ENCODE measurements around the gene ADORA2A.

The ADORA2A gene

DNA sequence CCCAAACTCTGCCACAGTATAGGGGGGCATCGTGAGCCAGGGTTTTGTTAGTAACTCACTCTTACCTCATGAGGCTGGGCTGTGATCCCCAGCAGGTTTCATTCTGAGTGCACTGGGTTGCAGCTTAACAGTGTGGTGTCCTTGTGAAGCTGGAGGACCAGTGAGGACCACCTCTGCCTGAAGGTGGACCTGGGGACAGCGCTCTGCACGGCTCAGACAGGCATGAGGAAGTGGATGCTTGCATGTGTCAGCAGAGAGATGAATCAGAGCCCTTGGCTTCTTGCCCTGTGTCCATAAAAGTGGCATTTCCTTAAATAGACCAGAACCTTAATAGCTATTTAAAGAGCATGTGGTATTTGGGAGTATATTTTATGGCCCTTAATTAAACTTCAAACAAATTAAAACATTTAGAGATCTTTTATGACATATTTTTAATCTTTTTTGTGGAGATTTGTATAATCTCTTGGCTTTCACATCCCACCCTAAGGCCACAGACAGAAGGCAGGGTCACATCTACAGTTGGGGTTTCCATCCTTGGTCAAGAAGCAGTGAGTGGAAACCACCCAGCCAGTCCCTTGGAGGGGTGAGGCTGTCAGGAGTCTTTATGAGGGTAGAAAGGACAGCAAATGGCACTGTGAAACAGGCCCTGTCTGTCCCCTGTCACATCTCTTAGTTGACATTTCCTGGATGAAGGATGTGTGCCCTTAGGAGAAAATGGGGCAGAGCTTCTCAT is 24.8 kb upstream of the ADORA2A start:
- Histone ChIP-seq H3K27ac (ENCODE audit: insufficient read depth, low read length, poor library complexity, severe bottlenecking) (no peak overlapping the region), H3K9me3 (ENCODE audit: control insufficient read depth, low read length) (no peaks in the 10 kb centered on the region), H3K36me3 (ENCODE audit: control insufficient read depth, insufficient read depth, low read length) (no peaks in the 10 kb centered on the region)

DNA sequence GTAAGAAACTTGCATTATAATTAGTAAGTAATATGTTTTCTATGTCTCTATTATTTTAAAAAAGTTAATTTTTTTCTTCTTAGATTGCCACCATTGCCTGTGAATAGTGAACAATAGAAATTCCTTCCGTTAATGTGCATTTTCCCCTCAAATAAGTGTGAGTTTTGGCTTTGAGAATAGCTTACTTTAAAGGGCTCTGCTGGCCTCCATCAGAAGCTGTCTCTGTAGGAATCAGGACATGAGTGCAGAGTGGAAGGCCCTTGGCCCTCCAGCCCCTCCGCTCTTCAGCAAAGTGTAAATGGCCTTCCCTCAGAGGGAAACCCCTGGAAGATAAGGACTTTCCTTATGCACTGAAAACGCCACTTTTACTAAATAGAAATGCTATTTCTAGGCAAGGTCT is 24.1 kb upstream of the ADORA2A start:
- Histone ChIP-seq H3K4me3 (ENCODE audit: insufficient read depth, low read depth, low read length, poor library complexity, severe bottlenecking) (no peak overlapping the region), H3K27me3 (replicated peaks; ENCODE audit: control insufficient read depth, insufficient read depth, low read length, poor library complexity, severe bottlenecking) (no peaks in the 10 kb centered on the region), H3K4me1 (ENCODE audit: control insufficient read depth, insufficient read depth, low read length, poor library complexity, severe bottlenecking) (no peaks in the 10 kb centered on the region), H3K9me3 (ENCODE audit: control insufficient read depth, low read length) (no peaks in the 10 kb centered on the region), H3K36me3 (ENCODE audit: control insufficient read depth, insufficient read depth, low read length) (no peaks in the 10 kb centered on the region), H3K27ac (ENCODE audit: insufficient read depth, low read length, poor library complexity, severe bottlenecking) (no peak overlapping the region)
- DNase-seq, result no peak

More for the DNA sequence above, 24.8 kb upstream of the ADORA2A start:
- H3K27me3 ChIP-seq (replicated peaks; ENCODE audit: control insufficient read depth, insufficient read depth, low read length, poor library complexity, severe bottlenecking), result no peaks in the 10 kb centered on the region
- no peak overlapping the region for H3K4me3 ChIP-seq (ENCODE audit: insufficient read depth, low read depth, low read length, poor library complexity, severe bottlenecking)
- DNase-seq, result no peak
- H3K4me1 ChIP-seq (ENCODE audit: control insufficient read depth, insufficient read depth, low read length, poor library complexity, severe bottlenecking), result no peaks in the 10 kb centered on the region

DNA sequence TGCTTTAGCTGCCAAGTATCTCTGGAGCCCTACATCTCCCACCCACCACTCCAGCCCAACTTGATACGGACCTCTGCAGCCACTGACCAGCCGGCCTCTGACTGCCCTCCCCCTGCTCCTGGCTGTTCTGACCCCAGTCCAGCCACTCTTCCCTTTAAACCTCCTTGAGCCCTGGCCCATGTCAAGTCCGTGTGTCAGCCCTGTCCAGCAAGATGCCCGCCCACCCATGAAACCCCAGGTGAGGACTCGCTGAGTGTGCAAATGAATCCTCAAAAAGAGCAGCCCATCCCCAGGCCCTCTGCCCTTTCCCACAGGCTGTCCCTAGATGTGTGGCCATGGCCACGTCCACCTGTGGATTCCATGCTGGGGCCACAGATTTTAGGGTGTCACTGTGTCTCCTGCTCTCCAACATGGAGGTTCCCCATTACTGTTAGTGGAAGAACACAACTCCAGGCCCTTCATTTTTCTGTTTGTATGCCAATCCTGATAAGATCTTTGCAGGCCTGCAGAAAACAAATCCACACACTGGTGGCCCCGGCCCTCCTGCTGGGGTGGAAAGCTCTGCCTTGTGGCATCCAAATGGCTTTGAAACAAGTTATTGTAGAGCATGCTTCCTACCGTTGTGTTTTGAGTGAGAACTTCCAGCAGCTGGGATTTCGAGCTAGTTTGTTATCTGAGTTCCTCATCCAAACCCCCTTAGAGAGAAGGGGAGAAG is 22.7 kb upstream of the ADORA2A start:
- Histone ChIP-seq H3K4me3 (ENCODE audit: insufficient read depth, low read depth, low read length, poor library complexity, severe bottlenecking) (no peak overlapping the region), H3K27me3 (replicated peaks; ENCODE audit: control insufficient read depth, insufficient read depth, low read length, poor library complexity, severe bottlenecking) (no peaks in the 10 kb centered on the region), H3K36me3 (ENCODE audit: control insufficient read depth, insufficient read depth, low read length) (peaks cover 5% of the 10 kb centered on the region), H3K9me3 (ENCODE audit: control insufficient read depth, low read length) (no peaks in the 10 kb centered on the region), H3K27ac (ENCODE audit: insufficient read depth, low read length, poor library complexity, severe bottlenecking) (no peak overlapping the region), H3K4me1 (ENCODE audit: control insufficient read depth, insufficient read depth, low read length, poor library complexity, severe bottlenecking) (no peaks in the 10 kb centered on the region)
- no peak for DNase-seq

DNA sequence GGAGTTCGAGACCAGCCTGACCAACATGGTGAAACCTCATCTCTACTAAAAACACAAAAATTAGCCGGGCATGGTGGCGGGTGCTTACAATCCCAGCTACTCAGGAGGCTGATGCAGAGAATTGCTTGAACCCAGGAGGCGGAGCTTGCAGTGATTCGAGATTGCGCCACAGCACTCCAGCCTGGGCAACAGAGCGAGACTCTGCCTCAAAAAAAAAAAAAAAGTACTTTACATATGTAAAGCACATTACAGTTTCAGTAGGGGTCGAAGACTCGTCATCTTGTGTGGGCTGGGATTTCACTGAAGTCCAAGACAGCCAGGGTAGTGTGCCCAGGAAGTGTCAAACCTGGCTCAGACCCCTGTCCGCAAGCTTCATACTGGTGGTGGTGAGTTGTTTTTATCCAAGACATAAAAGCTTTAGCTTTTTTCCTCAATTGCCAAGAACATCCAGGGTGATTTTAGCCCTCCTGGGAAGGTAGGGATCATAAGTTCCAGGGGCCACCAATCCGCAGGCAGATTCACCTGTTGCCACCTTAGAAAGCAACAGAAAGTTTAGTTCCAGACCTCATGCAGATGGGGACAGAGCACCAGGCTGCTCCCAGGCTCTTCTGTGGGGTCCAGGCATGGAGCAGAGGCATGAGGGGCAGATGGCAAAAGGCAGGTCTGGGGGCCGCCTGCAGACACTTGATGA is 21.6 kb upstream of the ADORA2A start:
- Histone ChIP-seq H3K4me1 (ENCODE audit: control insufficient read depth, insufficient read depth, low read length, poor library complexity, severe bottlenecking) (no peaks in the 10 kb centered on the region), H3K27me3 (replicated peaks; ENCODE audit: control insufficient read depth, insufficient read depth, low read length, poor library complexity, severe bottlenecking) (no peaks in the 10 kb centered on the region), H3K9me3 (ENCODE audit: control insufficient read depth, low read length) (no peaks in the 10 kb centered on the region), H3K27ac (ENCODE audit: insufficient read depth, low read length, poor library complexity, severe bottlenecking) (no peak overlapping the region), H3K4me3 (ENCODE audit: insufficient read depth, low read depth, low read length, poor library complexity, severe bottlenecking) (no peak overlapping the region), H3K36me3 (ENCODE audit: control insufficient read depth, insufficient read depth, low read length) (peaks cover 5% of the 10 kb centered on the region)
- no peak for DNase-seq

DNA sequence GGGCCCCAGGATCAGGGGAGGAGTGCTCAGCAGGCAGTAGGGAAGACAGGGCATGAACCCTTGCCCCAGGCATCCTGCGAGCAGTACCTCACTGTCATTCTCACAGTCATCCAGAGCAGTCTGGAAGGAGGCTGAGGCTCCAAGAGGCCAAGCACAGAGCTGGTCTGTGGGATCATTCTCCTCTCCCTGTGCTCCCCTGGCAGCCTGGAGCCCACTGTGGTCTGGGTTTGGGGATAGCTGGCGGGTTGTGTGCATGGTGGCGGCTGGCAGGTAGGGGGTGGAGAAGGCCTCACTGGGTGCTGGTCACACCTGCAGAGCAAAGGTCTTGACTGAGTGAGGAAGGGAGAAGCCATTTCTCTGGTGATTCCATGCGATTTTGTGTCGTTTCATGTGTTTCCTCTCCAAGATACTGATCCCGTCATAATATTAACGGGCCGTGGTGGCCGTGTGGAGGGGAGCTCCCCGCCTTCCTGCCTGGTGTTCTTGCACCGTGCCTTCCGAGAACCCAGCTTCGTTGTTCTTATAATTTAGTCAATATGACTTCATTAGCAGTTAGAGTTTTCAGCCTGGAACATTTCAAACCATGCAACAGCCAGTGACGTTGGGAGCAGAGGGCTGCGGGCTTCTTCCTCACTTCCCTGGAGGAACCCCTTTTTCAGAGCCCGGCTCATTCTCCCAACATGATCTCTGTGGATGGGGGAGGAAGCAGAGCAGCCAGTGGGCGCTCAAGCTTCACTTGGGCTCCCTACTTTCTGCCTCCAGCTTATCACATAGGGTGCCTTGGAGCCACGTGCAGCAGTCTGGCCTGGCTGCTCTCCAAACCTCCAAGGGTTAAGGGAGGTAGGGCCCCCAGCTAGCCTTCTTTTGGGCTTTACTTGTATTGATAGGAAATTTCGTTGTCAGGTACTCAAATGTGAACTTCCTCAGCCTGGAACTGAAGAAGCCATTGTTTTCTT is 20.8 kb upstream of the ADORA2A start:
- H3K4me1 ChIP-seq (ENCODE audit: control insufficient read depth, insufficient read depth, low read length, poor library complexity, severe bottlenecking), result no peaks in the 10 kb centered on the region
- H3K9me3 ChIP-seq (ENCODE audit: control insufficient read depth, low read length), result no peaks in the 10 kb centered on the region
- DNase-seq, result no peak
- H3K36me3 ChIP-seq (ENCODE audit: control insufficient read depth, insufficient read depth, low read length), result peaks cover 5% of the 10 kb centered on the region
- H3K27ac ChIP-seq (ENCODE audit: insufficient read depth, low read length, poor library complexity, severe bottlenecking), result no peak overlapping the region
- H3K4me3 ChIP-seq (ENCODE audit: insufficient read depth, low read depth, low read length, poor library complexity, severe bottlenecking), result no peak overlapping the region
- no peaks in the 10 kb centered on the region for H3K27me3 ChIP-seq (replicated peaks; ENCODE audit: control insufficient read depth, insufficient read depth, low read length, poor library complexity, severe bottlenecking)

DNA sequence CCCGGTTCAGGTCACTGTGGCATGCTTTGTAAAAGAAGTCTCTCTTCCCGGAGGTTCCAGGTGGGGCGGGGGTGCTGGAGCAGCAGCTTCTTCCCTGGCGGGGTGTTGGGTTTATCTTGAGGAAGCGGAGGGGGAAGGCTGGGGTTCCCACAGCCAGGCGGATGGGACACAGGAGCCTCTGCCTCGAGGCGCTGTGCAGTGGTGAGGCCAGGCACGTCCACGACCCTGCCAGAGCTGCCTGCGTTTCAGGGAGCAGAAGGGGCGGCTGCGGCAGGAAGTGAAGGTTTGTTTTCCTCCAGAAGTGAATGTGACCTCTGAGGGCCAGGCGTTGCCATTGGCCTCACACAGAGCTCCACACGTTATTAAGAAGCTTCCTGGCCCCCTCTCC is 20.1 kb upstream of the ADORA2A start:
- Histone ChIP-seq H3K4me3 (ENCODE audit: insufficient read depth, low read depth, low read length, poor library complexity, severe bottlenecking) (no peak overlapping the region), H3K27ac (ENCODE audit: insufficient read depth, low read length, poor library complexity, severe bottlenecking) (no peak overlapping the region), H3K27me3 (replicated peaks; ENCODE audit: control insufficient read depth, insufficient read depth, low read length, poor library complexity, severe bottlenecking) (no peaks in the 10 kb centered on the region), H3K36me3 (ENCODE audit: control insufficient read depth, insufficient read depth, low read length) (peaks cover 5% of the 10 kb centered on the region), H3K4me1 (ENCODE audit: control insufficient read depth, insufficient read depth, low read length, poor library complexity, severe bottlenecking) (no peaks in the 10 kb centered on the region), H3K9me3 (ENCODE audit: control insufficient read depth, low read length) (no peaks in the 10 kb centered on the region)
- no peak for DNase-seq

DNA sequence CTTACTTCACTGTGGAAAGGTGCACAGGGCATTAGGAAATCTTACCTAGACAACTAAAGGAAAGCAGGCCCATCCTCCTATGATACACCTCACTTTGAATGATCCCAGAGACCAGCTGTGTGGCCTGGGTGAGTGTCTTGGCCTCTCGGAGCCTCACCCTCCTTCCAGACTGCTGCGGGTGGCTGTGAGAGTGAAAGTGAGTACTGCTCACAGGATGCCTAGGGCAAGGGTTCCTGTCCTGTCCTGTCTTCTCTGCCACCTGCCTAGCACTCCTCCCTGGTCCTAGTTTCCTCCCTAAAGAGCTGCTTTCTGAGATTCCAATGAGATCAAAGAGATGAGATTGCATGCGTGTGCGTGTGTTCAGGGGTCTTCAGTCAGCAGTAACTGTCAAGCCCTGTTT is 19.5 kb upstream of the ADORA2A start:
- no peaks in the 10 kb centered on the region for H3K9me3 ChIP-seq (ENCODE audit: control insufficient read depth, low read length)

DNA sequence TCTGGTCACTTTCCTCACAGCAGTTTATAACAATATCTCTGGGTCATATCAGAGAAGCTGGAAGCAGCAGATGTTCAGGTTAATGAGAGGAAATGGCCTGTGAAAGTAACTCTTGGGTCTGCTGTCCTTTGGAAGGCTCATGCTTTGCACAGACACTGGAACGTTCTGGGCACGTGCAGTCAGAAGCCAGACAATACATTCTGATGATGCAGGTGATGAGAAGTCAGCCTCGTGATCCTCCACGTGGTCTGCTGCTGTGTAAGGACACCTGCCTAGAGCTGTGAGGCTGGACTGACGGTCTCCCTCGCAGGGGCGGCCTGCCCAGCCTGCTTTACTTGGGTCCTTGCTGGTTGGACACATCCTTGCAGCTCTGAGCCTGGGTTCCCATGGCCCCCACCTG is 18.8 kb upstream of the ADORA2A start:
- no peaks in the 10 kb centered on the region for H3K9me3 ChIP-seq (ENCODE audit: control insufficient read depth, low read length)
- H3K4me1 ChIP-seq (ENCODE audit: control insufficient read depth, insufficient read depth, low read length, poor library complexity, severe bottlenecking), result no peaks in the 10 kb centered on the region
- H3K36me3 ChIP-seq (ENCODE audit: control insufficient read depth, insufficient read depth, low read length), result peaks cover 13% of the 10 kb centered on the region
- H3K27me3 ChIP-seq (replicated peaks; ENCODE audit: control insufficient read depth, insufficient read depth, low read length, poor library complexity, severe bottlenecking), result no peaks in the 10 kb centered on the region
- no peak overlapping the region for H3K27ac ChIP-seq (ENCODE audit: insufficient read depth, low read length, poor library complexity, severe bottlenecking)
- no peak for DNase-seq
- H3K4me3 ChIP-seq (ENCODE audit: insufficient read depth, low read depth, low read length, poor library complexity, severe bottlenecking), result no peak overlapping the region

More for the DNA sequence above, 19.5 kb upstream of the ADORA2A start:
- Histone ChIP-seq H3K36me3 (ENCODE audit: control insufficient read depth, insufficient read depth, low read length) (peaks cover 5% of the 10 kb centered on the region), H3K27me3 (replicated peaks; ENCODE audit: control insufficient read depth, insufficient read depth, low read length, poor library complexity, severe bottlenecking) (no peaks in the 10 kb centered on the region), H3K27ac (ENCODE audit: insufficient read depth, low read length, poor library complexity, severe bottlenecking) (no peak overlapping the region), H3K4me1 (ENCODE audit: control insufficient read depth, insufficient read depth, low read length, poor library complexity, severe bottlenecking) (no peaks in the 10 kb centered on the region), H3K4me3 (ENCODE audit: insufficient read depth, low read depth, low read length, poor library complexity, severe bottlenecking) (no peak overlapping the region)
- no peak for DNase-seq

DNA sequence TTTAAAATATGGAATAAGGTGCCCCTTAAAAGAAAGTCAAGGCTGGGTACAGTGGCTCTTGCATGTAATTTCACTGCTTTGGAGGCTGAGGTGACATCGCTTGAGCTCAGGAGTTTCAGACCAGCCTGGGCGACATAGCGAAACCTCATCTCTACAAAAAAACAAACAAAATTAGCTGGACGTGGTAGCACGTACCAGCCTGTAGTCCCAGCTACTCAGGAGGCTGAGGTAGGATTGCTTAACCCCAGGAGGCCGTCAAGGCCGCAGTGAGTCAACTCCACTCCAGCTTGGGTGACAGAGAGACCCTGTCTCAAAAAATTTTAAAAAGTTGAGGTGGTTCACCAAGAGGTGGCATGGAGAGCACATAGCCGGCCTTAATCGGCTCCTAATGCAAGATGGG is 17.7 kb upstream of the ADORA2A start:
- Histone ChIP-seq H3K27me3 (replicated peaks; ENCODE audit: control insufficient read depth, insufficient read depth, low read length, poor library complexity, severe bottlenecking) (no peaks in the 10 kb centered on the region), H3K4me3 (ENCODE audit: insufficient read depth, low read depth, low read length, poor library complexity, severe bottlenecking) (no peak overlapping the region), H3K9me3 (ENCODE audit: control insufficient read depth, low read length) (no peaks in the 10 kb centered on the region), H3K36me3 (ENCODE audit: control insufficient read depth, insufficient read depth, low read length) (peaks cover 24% of the 10 kb centered on the region), H3K4me1 (ENCODE audit: control insufficient read depth, insufficient read depth, low read length, poor library complexity, severe bottlenecking) (no peaks in the 10 kb centered on the region), H3K27ac (ENCODE audit: insufficient read depth, low read length, poor library complexity, severe bottlenecking) (no peak overlapping the region)
- DNase-seq, result no peak

Measured in effector memory CD4-positive, alpha-beta T cell (primary cell).